B cell (primary cell): ENCODE data around the gene NADSYN1. TPM values are rescaled to one million over a fixed set of nuclear protein-coding genes. Genes with fewer than 3 reads are reported as not detected.
"Not testable (repeated sequence)": the region's sequence is repeated elsewhere in the genome, so short reads cannot be mapped to it uniquely, and the experiment has no call there.

ENCODE experiments used
- ATAC-seq: fragments of 200-7000 bp; cut with Tn5 transposase; one replicate; pipeline ENCODE4 v1.10.0; 2021; ENCODE audit warnings: low read depth, mild to moderate bottlenecking, moderate number of reproducible peaks, moderate library complexity
- CTCF ChIA-PET: fragments of 350-600 bp; sonication (Branson Sonifier 250); formaldehyde crosslinking; loops from one replicate; lab custom pipeline; 2021; ENCODE audit warnings: antibody characterized with exemption, inconsistent platforms; lab: Charles Lee
- POLR2A ChIA-PET: fragments of 350-600 bp; sonication (Branson Sonifier 250); formaldehyde crosslinking; loops from one replicate; lab custom pipeline; 2021; ENCODE audit warnings: antibody characterized with exemption; lab: Charles Lee
- DNase-seq: peaks from one replicate; pipeline ENCODE4 v3.0.0; 2013
- H2AFZ ChIP-seq: 2 replicates; pipeline ENCODE4 v1.6.1; 2012; ENCODE audit warnings: mild to moderate bottlenecking, low read depth, low read length; ENCODE audit not compliant: insufficient read depth, poor library complexity, severe bottlenecking
- H3K27ac ChIP-seq, 2 donors: 1 replicate in 1 of 2; 2 replicates in 1 of 2; pipeline ENCODE4 v1.5.1; 2012 to 2013; ENCODE audit warnings: low read length in 2 of 2, mild to moderate bottlenecking in 2 of 2, moderate library complexity in 1 of 2
- H3K27me3 ChIP-seq, 4 experiments: fragments of 200-600 bp in 1 of 4; sonication (generic) in 1 of 4; replicated peaks in 1 of 4; 1 replicate in 2 of 4; 2 replicates in 2 of 4; pipeline versions ENCODE4 v1.6.1 to v1.7.0; 2013 to 2016; ENCODE audit warnings: low read length in 3 of 4, mild to moderate bottlenecking in 2 of 4, mixed read lengths in 1 of 4, moderate library complexity in 1 of 4; ENCODE audit not compliant: insufficient read depth in 4 of 4, control insufficient read depth in 3 of 4; ENCODE audit errors: control extremely low read depth in 1 of 4
- H3K36me3 ChIP-seq, 2 experiments: replicated peaks in 1 of 2; 1 replicate in 1 of 2; 2 replicates in 1 of 2; pipeline versions ENCODE4 v1.6.1 to v1.7.1; 2013; ENCODE audit warnings: low read length in 1 of 2; ENCODE audit not compliant: insufficient read depth in 2 of 2, control insufficient read depth in 1 of 2; ENCODE audit errors: control extremely low read depth in 1 of 2, extremely low read depth in 1 of 2
- H3K4me1 ChIP-seq, 2 donors: fragments of 200-600 bp in 1 of 2; sonication (generic) in 1 of 2; 1 replicate in 1 of 2; 2 replicates in 1 of 2; pipeline versions ENCODE4 v1.5.1 to v1.6.1; 2013 to 2017; ENCODE audit warnings: low read length in 2 of 2; ENCODE audit not compliant: control insufficient read depth in 2 of 2, insufficient read depth in 2 of 2
- H3K4me2 ChIP-seq: replicated peaks from 2 replicates; pipeline ENCODE3; 2012; ENCODE audit warnings: mild to moderate bottlenecking, low read depth, low read length; ENCODE audit not compliant: poor library complexity, severe bottlenecking
- H3K4me3 ChIP-seq, 5 experiments: fragments of 200-600 bp in 1 of 5; sonication (generic) in 1 of 5; 1 replicate in 3 of 5; 2 replicates in 2 of 5; pipeline versions ENCODE4 v1.5.1 to v1.7.0; 2011 to 2016; ENCODE audit warnings: low read length in 4 of 5, mild to moderate bottlenecking in 4 of 5, low read depth in 2 of 5, control low read depth in 1 of 5, moderate library complexity in 1 of 5; ENCODE audit not compliant: insufficient read depth in 1 of 5; ENCODE audit errors: control extremely low read depth in 1 of 5, extremely low read depth in 1 of 5
- H3K79me2 ChIP-seq: fragments of 200-600 bp; sonication (generic); one replicate; pipeline ENCODE4 v1.6.0; 2016; ENCODE audit warnings: low read length; ENCODE audit not compliant: control insufficient read depth, insufficient read depth
- H3K9ac ChIP-seq: fragments of 200-600 bp; sonication (generic); 2 replicates; pipeline ENCODE4 v1.6.1; 2017; ENCODE audit warnings: mild to moderate bottlenecking, low read length, moderate library complexity
- H3K9me3 ChIP-seq, 3 donors: one replicate each; pipeline versions ENCODE4 v1.6.1 to v1.7.1; 2013; ENCODE audit warnings: low read length in 2 of 3; ENCODE audit not compliant: control insufficient read depth in 2 of 3, insufficient read depth in 1 of 3; ENCODE audit errors: control extremely low read depth in 1 of 3
- H4K20me1 ChIP-seq: 2 replicates; pipeline ENCODE4 v1.6.0; 2012; ENCODE audit warnings: mild to moderate bottlenecking, low read length; ENCODE audit not compliant: insufficient read depth, control insufficient read depth, poor library complexity, severe bottlenecking
- H3K27ac Mint-ChIP-seq: one replicate; pipeline ENCODE4 v1.8.0; 2021; ENCODE audit warnings: mixed read lengths
- H3K27me3 Mint-ChIP-seq: one replicate; pipeline ENCODE4 v1.8.0; 2021; ENCODE audit warnings: mixed read lengths
- H3K4me1 Mint-ChIP-seq: one replicate; pipeline ENCODE4 v1.8.0; 2021; ENCODE audit warnings: mixed read lengths
- H3K4me3 Mint-ChIP-seq: one replicate; pipeline ENCODE4 v1.8.0; 2021; ENCODE audit warnings: mixed read lengths
- H3K9me3 Mint-ChIP-seq: one replicate; pipeline ENCODE4 v1.8.0; 2022; ENCODE audit warnings: mixed read lengths; ENCODE audit not compliant: insufficient read depth
- CTCF ChIP-seq: fragments of 200-600 bp; IDR thresholded peaks from one replicate; pipeline ENCODE4 v1.8.0; 2022; ENCODE audit warnings: antibody characterized with exemption, mild to moderate bottlenecking
- EZH2 ChIP-seq: IDR thresholded peaks from 2 replicates; pipeline ENCODE4 v1.6.1; 2012; ENCODE audit warnings: borderline replicate concordance, low read depth, mild to moderate bottlenecking, moderate library complexity, low read length; ENCODE audit not compliant: insufficient read depth, poor library complexity, severe bottlenecking
- WGBS: methylation state at CpG from one replicate; pipeline ENCODE4 v1.1.5; 2013; ENCODE audit warnings: missing lambda C conversion rate; ENCODE audit not compliant: insufficient coverage; 5-methylcytosine and 5-hydroxymethylcytosine counted together
- intact Hi-C: fragments of 100-400 bp; cut with micrococcal nuclease; formaldehyde crosslinking; loops from one replicate; pipeline ENCODE4 v1.10.0; 2022
- polyA plus RNA-seq: library from polyadenylated mRNA; depleted of rRNA; stranded (reverse); fragments of >200 nt; gene quantifications from 2 replicates; pipeline ENCODE4 v1.2.3, GENCODE V29; 2012
- total RNA-seq, 2 donors: library from RNA; stranded (reverse); fragments of 120-200 nt in 1 of 2; gene quantifications; 1 replicate in 1 of 2; 2 replicates in 1 of 2; pipeline versions ENCODE4 v1.2.3 to v1.2.4, GENCODE V29; 2013 to 2022

NADSYN1 gene
- total and polyA plus RNA-seq, 2 donors (not counting 1 experiment from before 2014, with no cell fraction given), result 153 to 222 TPM

- H3K27me3 ChIP-seq, H3K9ac ChIP-seq, H3K4me1 ChIP-seq, POLR2A ChIA-PET, H3K36me3 ChIP-seq, CTCF ChIA-PET, ATAC-seq, H3K79me2 ChIP-seq, H3K27ac Mint-ChIP-seq, H3K4me2 ChIP-seq, H3K4me3 ChIP-seq, H3K4me1 Mint-ChIP-seq, H4K20me1 ChIP-seq, H3K4me3 Mint-ChIP-seq, H3K27ac ChIP-seq, H2AFZ ChIP-seq, H3K9me3 ChIP-seq, DNase-seq, H3K9me3 Mint-ChIP-seq: not testable (repeated sequence)
- 60% methylated on average over 7 of the region's 10 CpGs for WGBS
- intact Hi-C loops, result loop anchor here (1.0 kb wide), 1 partner anchor 36 kb away; no protein-coding TSS in a partner anchor
- H3K27me3 Mint-ChIP-seq, result peaks cover 11% of the 10 kb centered on the region
Observed at GRCh38 chr11:71526796-71527575, 74.0 kb downstream of the NADSYN1 start, which contains the start of gene KRTAP5-7. KRTAP5-7 (plus strand) TSS chr11:71527267; CDS start chr11:71527301, 34 bp downstream.

- Histone ChIP-seq H4K20me1 (no peaks in the 10 kb centered on the region), H3K9me3 (peaks cover 0 to 4% (median 0%) of the 10 kb centered on the region in 3 donors), H3K4me2 (no peak overlapping the region), H3K27me3 (peaks cover 0 to 3% (median 0%) of the 10 kb centered on the region in 4 experiments), H3K4me3 (no peak overlapping the region), H3K9ac (no peak overlapping the region), H3K36me3 (no peaks in the 10 kb centered on the region), H3K27ac (no peak overlapping the region), H3K79me2 (no peaks in the 10 kb centered on the region), H2AFZ (no peak overlapping the region), H3K4me1 (no peaks in the 10 kb centered on the region)
- Mint-ChIP-seq H3K4me1 (peaks cover 4% of the 10 kb centered on the region), H3K4me3 (no peak overlapping the region), H3K27me3 (peaks cover 11% of the 10 kb centered on the region), H3K27ac (no peak overlapping the region), H3K9me3 (no peaks in the 10 kb centered on the region)
- 90% methylated on average over 6 of the region's 6 CpGs for WGBS
- CTCF ChIA-PET, result no interaction called here
- ATAC-seq (no peak), DNase-seq (no peak)
- POLR2A ChIA-PET, result no interaction called here
- no peak for TF ChIP-seq CTCF
- TF ChIP-seq EZH2, result no peak
- intact Hi-C loops, result no loop called here
Observed at GRCh38 chr11:71527576-71528210, 74.7 kb downstream of the NADSYN1 start.
